ENCODE data around the gene RAB11FIP4. TPM values are rescaled to one million over a fixed set of nuclear protein-coding genes. Genes with fewer than 3 reads are reported as not detected.
A peak's percentile ranks its signal among the peaks of the same experiment; 100 is the strongest.

Gene RAB11FIP4
- total RNA-seq, 4 donors from 2014 or later: 28.9 to 46.8 (median 35.7) TPM

GRCh38 chr17:31575043-31575442 is 183.6 kb downstream of the RAB11FIP4 start:
- H3K9me3 ChIP-seq: no peaks in the 10 kb centered on the region
- H3K36me3 ChIP-seq: peaks cover 9% of the 10 kb centered on the region
- no peak for DNase-seq (ENCODE audit: low spot score in 2 of 2)
- no peak overlapping the region for H3K27ac ChIP-seq
- H3K27me3 ChIP-seq: no peaks in the 10 kb centered on the region
- peaks cover 38% of the 10 kb centered on the region for H3K4me1 ChIP-seq
- 87% methylated on average over 13 of the region's 13 CpGs for WGBS
- TF ChIP-seq POLR2A (IDR thresholded peaks at IDR 0.05) (no peak), POLR2AphosphoS5 (IDR thresholded peaks at IDR 0.05) (no peak), CTCF (IDR thresholded peaks at IDR 0.05) (no peak), EP300 (IDR thresholded peaks at IDR 0.05) (no peak)
- no peak overlapping the region for H3K4me3 ChIP-seq

- WGBS: 39% methylated on average over 4 of the region's 4 CpGs
- Histone ChIP-seq H3K36me3 (peaks cover 9% of the 10 kb centered on the region), H3K9me3 (no peaks in the 10 kb centered on the region), H3K4me1 (peaks cover 39% of the 10 kb centered on the region), H3K27ac (no peak overlapping the region), H3K4me3 (no peak overlapping the region), H3K27me3 (no peaks in the 10 kb centered on the region)
- no peak for DNase-seq (ENCODE audit: low spot score in 2 of 2)
- no peak for TF ChIP-seq EP300 (IDR thresholded peaks at IDR 0.05)
- no peak for TF ChIP-seq CTCF (IDR thresholded peaks at IDR 0.05)
- TF ChIP-seq POLR2AphosphoS5 (IDR thresholded peaks at IDR 0.05): no peak
These were observed 187.8 kb downstream of the RAB11FIP4 start for GRCh38 chr17:31579265-31579664.

- DNase-seq (ENCODE audit: low spot score in 2 of 2): no peak
- no peaks in the 10 kb centered on the region for H3K9me3 ChIP-seq
- H3K27ac ChIP-seq: peak overlapping the region; percentile 64
- peaks cover 9% of the 10 kb centered on the region for H3K36me3 ChIP-seq
- 87% methylated on average over 3 of the region's 3 CpGs for WGBS
- TF ChIP-seq POLR2AphosphoS5 (IDR thresholded peaks at IDR 0.05) (no peak), EP300 (IDR thresholded peaks at IDR 0.05) (no peak), POLR2A (IDR thresholded peaks at IDR 0.05) (no peak), CTCF (IDR thresholded peaks at IDR 0.05) (no peak)
- H3K4me3 ChIP-seq: no peak overlapping the region
- H3K27me3 ChIP-seq: no peaks in the 10 kb centered on the region
- peaks cover 41% of the 10 kb centered on the region for H3K4me1 ChIP-seq
These were observed 188.8 kb downstream of the RAB11FIP4 start for GRCh38 chr17:31580316-31580705.

GRCh38 chr17:31580706-31581490 is 189.4 kb downstream of the RAB11FIP4 start:
- DNase-seq (ENCODE audit: low spot score in 2 of 2): no peak
- TF ChIP-seq POLR2A (IDR thresholded peaks at IDR 0.05) (no peak), EP300 (IDR thresholded peaks at IDR 0.05) (no peak), CTCF (IDR thresholded peaks at IDR 0.05) (no peak), POLR2AphosphoS5 (IDR thresholded peaks at IDR 0.05) (no peak)
- H3K36me3 ChIP-seq: peaks cover 9% of the 10 kb centered on the region
- H3K27ac ChIP-seq: peak overlapping the region; percentile 64
- H3K4me1 ChIP-seq: peaks cover 41% of the 10 kb centered on the region
- WGBS: 16% methylated on average over 13 of the region's 16 CpGs
- no peaks in the 10 kb centered on the region for H3K27me3 ChIP-seq
- no peak overlapping the region for H3K4me3 ChIP-seq
- H3K9me3 ChIP-seq: no peaks in the 10 kb centered on the region

GRCh38 chr17:31581491-31581890 is 190.0 kb downstream of the RAB11FIP4 start:
- no peak for DNase-seq (ENCODE audit: low spot score in 2 of 2)
- no peak overlapping the region for H3K4me3 ChIP-seq
- no peaks in the 10 kb centered on the region for H3K9me3 ChIP-seq
- H3K4me1 ChIP-seq: peaks cover 41% of the 10 kb centered on the region
- H3K27ac ChIP-seq: peak overlapping the region; percentile 64
- TF ChIP-seq CTCF (IDR thresholded peaks at IDR 0.05): no peak
- no peak for TF ChIP-seq POLR2A (IDR thresholded peaks at IDR 0.05)
- TF ChIP-seq POLR2AphosphoS5 (IDR thresholded peaks at IDR 0.05): no peak
- no peak for TF ChIP-seq EP300 (IDR thresholded peaks at IDR 0.05)
- H3K27me3 ChIP-seq: no peaks in the 10 kb centered on the region
- 72% methylated on average over 4 of the region's 4 CpGs for WGBS
- peaks cover 9% of the 10 kb centered on the region for H3K36me3 ChIP-seq

Data from suprapubic skin (tissue), 4 donors.